HCT116 (cell line): ENCODE data around the gene CFAP77.

Source experiments
- CTCF ChIP-seq, 3 experiments: fragments of 200-600 bp in 1 of 3; sonication (generic) in 1 of 3; IDR thresholded peaks in 2 of 3; conservative IDR thresholded peaks in 1 of 3; 2 replicates each; pipeline ENCODE4 v1.5.1; 2012 to 2017; ENCODE audit warnings: low read depth in 2 of 3, low read length in 2 of 3, antibody characterized with exemption in 1 of 3, borderline replicate concordance in 1 of 3, control low read depth in 1 of 3, mild to moderate bottlenecking in 1 of 3, mixed read lengths in 1 of 3, mixed run types in 1 of 3, moderate library complexity in 1 of 3; ENCODE audit not compliant: insufficient read depth in 1 of 3
- ELF1 ChIP-seq: IDR thresholded peaks from 2 replicates; pipeline ENCODE4 v1.6.1; 2012; ENCODE audit warnings: low read depth, borderline replicate concordance
- EZH2 ChIP-seq: fragments of 200-600 bp; sonication (generic); IDR thresholded peaks from 2 replicates; pipeline ENCODE4 v1.6.1; 2017; ENCODE audit warnings: antibody characterized with exemption, mixed run types
- MAX ChIP-seq: IDR thresholded peaks from 2 replicates; pipeline ENCODE4 v1.6.1; 2012
- POLR2A ChIP-seq: IDR thresholded peaks from 2 replicates; pipeline ENCODE4 v1.7.0; 2011; ENCODE audit warnings: borderline replicate concordance; ENCODE audit not compliant: insufficient read depth, insufficient read length; ENCODE audit errors: extremely low read depth
- POLR2AphosphoS5 ChIP-seq: IDR thresholded peaks from 2 replicates; pipeline ENCODE4 v1.6.1; 2011; ENCODE audit warnings: mild to moderate bottlenecking, low read depth, low read length, moderate library complexity
- SIN3A ChIP-seq: IDR thresholded peaks from 2 replicates; pipeline ENCODE4 v1.6.1; 2012; ENCODE audit warnings: low read depth
- TCF7L2 ChIP-seq: IDR thresholded peaks from 2 replicates; pipeline ENCODE4 v1.7.0; 2011; ENCODE audit warnings: borderline replicate concordance, inconsistent platforms; ENCODE audit not compliant: insufficient read depth, insufficient read length; ENCODE audit errors: extremely low read depth
- YY1 ChIP-seq: IDR thresholded peaks from 2 replicates; pipeline ENCODE4 v1.6.1; 2011; ENCODE audit warnings: low read length, low read depth, moderate library complexity, mild to moderate bottlenecking; ENCODE audit not compliant: insufficient replicate concordance; ENCODE audit errors: extremely low read depth
- ZBTB33 ChIP-seq: IDR thresholded peaks from 2 replicates; pipeline ENCODE4 v1.6.1; 2011; ENCODE audit warnings: mild to moderate bottlenecking, low read length, moderate library complexity; ENCODE audit not compliant: insufficient replicate concordance; ENCODE audit errors: extremely low read depth
- ZFX ChIP-seq: fragments of 450-650 bp; IDR thresholded peaks from 2 replicates; pipeline ENCODE4 v1.6.1; 2017
- ZNF274 ChIP-seq: fragments of 200-500 bp; sonication (Bioruptor generic); IDR thresholded peaks from 2 replicates; pipeline ENCODE4 v1.6.1; 2014; ENCODE audit warnings: mild to moderate bottlenecking, low read depth, low read length, inconsistent platforms

GRCh38 chr9:132531710-132532570, 121.9 kb downstream of the CFAP77 start:
- TF ChIP-seq CTCF (IDR thresholded peaks at IDR 0.05 in 2 of 3, conservative IDR thresholded peaks at IDR 0.05 in 1 of 3; ENCODE audit: borderline replicate concordance in 1 of 3, insufficient read depth in 1 of 3, low read depth in 2 of 3, low read length in 2 of 3): no peak
- TF ChIP-seq POLR2AphosphoS5: no peak
- no peak for TF ChIP-seq ZBTB33
- no peak for TF ChIP-seq POLR2A
- TF ChIP-seq ZFX: no peak
- TF ChIP-seq EZH2: no peak
- TF ChIP-seq MAX: no peak
- no peak for TF ChIP-seq SIN3A
- TF ChIP-seq ELF1: no peak
- no peak for TF ChIP-seq TCF7L2
- no peak for TF ChIP-seq YY1
- TF ChIP-seq ZNF274: no peak
